HEK293T (cell line): ENCODE measurements around the gene POLR2B.

Experiments used
- ARNT ChIP-seq: fragments of 450-650 bp; IDR thresholded peaks from 2 replicates; pipeline ENCODE4 v1.6.1; 2017; ENCODE audit warnings: mild to moderate bottlenecking
- BHLHE40 ChIP-seq: fragments of 450-650 bp; IDR thresholded peaks from 2 replicates; pipeline ENCODE4 v1.6.1; 2016; ENCODE audit warnings: mild to moderate bottlenecking, moderate library complexity, borderline replicate concordance
- ELF4 ChIP-seq: fragments of 450-650 bp; IDR thresholded peaks from 2 replicates; pipeline ENCODE4 v1.6.1; 2017; ENCODE audit warnings: antibody characterized with exemption
- FOXA1 ChIP-seq: fragments of 450-650 bp; IDR thresholded peaks from 2 replicates; pipeline ENCODE4 v1.6.1; 2016; ENCODE audit warnings: mild to moderate bottlenecking
- FOXK2 ChIP-seq: fragments of 450-650 bp; IDR thresholded peaks from 2 replicates; pipeline ENCODE4 v1.6.1; 2016; ENCODE audit warnings: mild to moderate bottlenecking
- FOXM1 ChIP-seq: fragments of 450-650 bp; IDR thresholded peaks from 2 replicates; pipeline ENCODE4 v1.6.1; 2017; ENCODE audit warnings: mild to moderate bottlenecking, borderline replicate concordance
- HDGF ChIP-seq: fragments of 450-650 bp; IDR thresholded peaks from 2 replicates; pipeline ENCODE4 v1.6.1; 2017; ENCODE audit warnings: antibody characterized with exemption, borderline replicate concordance
- LEF1 ChIP-seq: fragments of 450-650 bp; IDR thresholded peaks from 2 replicates; pipeline ENCODE4 v1.6.1; 2017; ENCODE audit warnings: mild to moderate bottlenecking, borderline replicate concordance
- NFRKB ChIP-seq: fragments of 450-650 bp; IDR thresholded peaks from 2 replicates; pipeline ENCODE4 v1.6.1; 2016; ENCODE audit warnings: mild to moderate bottlenecking, moderate library complexity
- SP1 ChIP-seq: fragments of 450-650 bp; IDR thresholded peaks from 2 replicates; pipeline ENCODE4 v1.6.1; 2017
- SUZ12 ChIP-seq: fragments of 450-650 bp; IDR thresholded peaks from 2 replicates; pipeline ENCODE4 v1.6.1; 2016; ENCODE audit warnings: mild to moderate bottlenecking
- TARDBP ChIP-seq: fragments of 450-650 bp; IDR thresholded peaks from 2 replicates; pipeline ENCODE4 v1.6.1; 2016
- ZNF384 ChIP-seq: fragments of 450-650 bp; IDR thresholded peaks from 2 replicates; pipeline ENCODE4 v1.6.1; 2016

- TF ChIP-seq ZNF384, result no peak
- no peak for TF ChIP-seq HDGF
- no peak for TF ChIP-seq FOXM1
- no peak for TF ChIP-seq TARDBP
- TF ChIP-seq SP1, result no peak
- no peak for TF ChIP-seq ARNT
- TF ChIP-seq LEF1, result no peak
- no peak for TF ChIP-seq SUZ12
- no peak for TF ChIP-seq FOXA1
- no peak for TF ChIP-seq BHLHE40
- TF ChIP-seq ELF4, result no peak
- no peak for TF ChIP-seq NFRKB
- TF ChIP-seq FOXK2, result no peak
Measured at GRCh38 chr4:57065730-57066482, 87.2 kb downstream of the POLR2B start.
